SK-N-DZ (cell line): ENCODE measurements around the gene TAGLN3.
"Not testable (repeated sequence)": the region's sequence is repeated elsewhere in the genome, so short reads cannot be mapped to it uniquely, and the experiment has no call there.

Experiments
- DNase-seq: peaks from one replicate; pipeline ENCODE4 v3.0.0-alpha.2; 2015; ENCODE audit warnings: low spot score

The TAGLN3 gene

GRCh38 chr3:112007633-112008032, 8.9 kb downstream of the TAGLN3 start:
- no peak for DNase-seq

DNA sequence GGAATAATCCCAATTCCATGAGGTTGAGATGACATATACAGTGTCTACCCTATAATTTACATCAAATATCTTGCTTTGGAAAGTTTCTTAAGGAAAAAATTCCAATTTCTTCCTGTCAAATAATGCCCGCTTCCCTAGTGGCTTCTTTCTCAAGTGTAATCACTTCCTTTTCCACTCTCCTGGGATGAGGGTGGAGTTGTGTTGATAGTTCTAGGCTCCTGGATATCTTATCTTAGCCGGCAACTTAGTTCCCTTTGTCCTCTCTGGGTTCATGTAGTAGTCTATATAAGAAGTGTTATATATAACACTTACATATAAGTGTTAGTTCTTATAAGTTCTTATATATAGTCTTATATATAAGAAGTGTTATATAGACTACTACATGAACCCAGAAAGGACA, 10.9 kb downstream of the TAGLN3 start:
- no peak for DNase-seq

GRCh38 chr3:112010636-112011035, 11.9 kb downstream of the TAGLN3 start:
- DNase-seq = no peak

- DNase-seq = no peak
These were observed 12.7 kb downstream of the TAGLN3 start for GRCh38 chr3:112011376-112011940.

GRCh38 chr3:112012205-112012992, 13.7 kb downstream of the TAGLN3 start:
- DNase-seq = no peak

DNA sequence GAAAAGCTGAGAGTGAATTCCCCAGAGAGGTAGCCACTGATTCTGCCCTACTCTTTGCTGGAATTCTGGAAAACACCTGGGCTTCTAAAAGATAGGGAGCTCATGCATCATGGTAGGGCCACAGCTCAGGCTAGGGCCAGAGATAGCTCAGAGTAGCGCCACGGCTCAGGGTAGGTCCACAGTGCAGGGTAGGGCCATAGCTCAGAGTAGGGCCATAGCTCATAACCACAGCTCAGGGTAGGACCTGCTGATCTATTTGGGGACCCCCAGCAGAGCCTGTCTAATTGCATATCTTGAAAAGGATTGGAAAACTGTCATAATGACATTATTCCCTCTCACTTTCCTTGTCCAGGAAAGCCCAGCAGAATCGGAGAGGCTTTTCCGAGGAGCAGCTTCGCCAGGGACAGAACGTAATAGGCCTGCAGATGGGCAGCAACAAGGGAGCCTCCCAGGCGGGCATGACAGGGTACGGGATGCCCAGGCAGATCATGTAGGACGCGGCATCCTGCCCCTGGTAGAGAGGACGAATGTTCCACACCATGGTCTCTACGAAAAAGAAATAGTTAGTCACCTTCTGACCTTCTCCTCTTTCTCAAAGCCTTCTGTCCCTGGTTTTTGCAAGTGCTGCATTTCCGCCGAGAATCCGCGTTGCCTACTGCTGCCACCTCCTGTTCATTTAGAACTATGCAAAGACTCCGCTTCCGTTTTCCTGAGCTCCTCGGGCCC, 14.5 kb downstream of the TAGLN3 start:
- no peak for DNase-seq

GRCh38 chr3:112013784-112014143, 15.0 kb downstream of the TAGLN3 start:
- no peak for DNase-seq

DNA sequence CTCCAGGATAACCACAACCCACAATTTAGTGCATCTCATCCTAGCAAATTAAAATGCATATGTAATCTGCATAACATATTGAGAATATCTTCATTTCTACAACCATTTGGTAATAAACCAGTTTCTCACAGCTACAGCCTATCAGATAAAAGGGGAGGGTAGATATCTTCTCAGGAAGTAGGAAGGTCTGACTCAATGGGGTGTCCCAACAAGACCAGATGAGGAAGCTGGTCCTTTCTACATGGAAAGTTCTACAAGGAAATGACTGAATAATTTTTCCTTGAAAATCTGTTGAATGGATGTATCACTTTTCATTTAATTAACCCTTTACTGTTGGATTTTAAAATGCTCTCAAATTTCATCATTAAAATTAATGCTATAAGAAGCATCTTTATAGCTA, 18.4 kb downstream of the TAGLN3 start:
- no peak for DNase-seq

GRCh38 chr3:112018712-112019111, 20.0 kb downstream of the TAGLN3 start:
- DNase-seq = no peak

DNA sequence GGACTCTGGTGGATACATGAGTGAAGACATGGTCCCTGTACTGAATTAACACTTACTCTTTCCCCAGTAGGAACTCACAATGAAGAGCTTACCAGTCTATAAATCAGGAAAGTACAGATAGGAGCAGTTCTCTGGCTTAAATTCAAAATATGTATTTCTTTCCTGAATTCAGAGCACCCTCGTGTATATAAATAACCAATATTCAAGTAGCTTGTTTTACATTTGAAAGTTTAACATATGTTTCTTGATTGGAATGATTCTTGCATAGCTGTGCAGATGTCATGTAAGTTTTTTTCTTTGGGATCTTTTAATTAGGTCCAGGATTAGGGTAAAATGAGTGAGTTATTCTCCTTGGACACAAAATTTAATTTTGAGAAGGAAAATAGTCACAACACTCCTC, 21.0 kb downstream of the TAGLN3 start:
- no peak for DNase-seq

- no peak for DNase-seq
These were observed 22.0 kb downstream of the TAGLN3 start for GRCh38 chr3:112020674-112021085.

DNA sequence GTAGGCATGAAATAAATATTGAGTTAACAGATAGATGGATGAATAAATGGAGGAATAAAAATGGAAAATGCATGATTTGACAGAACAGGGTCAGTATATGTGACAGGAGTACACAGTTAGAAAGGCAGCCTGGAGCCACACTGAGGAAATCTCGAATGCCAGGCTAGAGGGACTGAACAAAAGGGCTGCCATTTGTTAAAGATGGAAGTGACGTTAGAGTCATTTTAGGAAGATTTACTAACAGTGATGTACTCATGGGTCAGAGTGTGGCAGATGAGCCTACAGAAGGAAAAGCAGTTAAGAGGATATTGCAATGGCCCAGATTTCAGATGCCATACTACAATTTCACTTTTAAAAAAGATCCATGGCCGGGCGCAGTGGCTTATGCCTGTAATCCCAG, 28.4 kb downstream of the TAGLN3 start:
- no peak for DNase-seq

DNA sequence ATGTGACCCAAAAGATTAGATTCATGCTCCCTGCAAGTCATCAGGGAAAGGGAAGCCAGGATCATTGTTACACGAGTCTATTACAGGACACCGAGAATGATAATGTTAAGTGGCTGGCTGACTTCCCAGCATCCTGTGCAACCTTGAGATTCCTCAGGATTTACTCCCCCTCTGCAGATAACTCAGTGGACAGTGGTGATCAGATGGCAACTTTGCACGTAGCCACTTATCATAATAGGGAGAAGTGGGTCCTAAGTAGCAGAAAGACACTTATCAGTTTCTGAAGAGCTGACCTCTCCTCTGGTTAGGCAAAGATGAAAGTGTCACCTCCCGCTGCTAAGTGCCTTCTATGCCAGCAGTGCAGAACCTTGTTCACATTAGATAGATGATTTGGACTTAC, 29.1 kb downstream of the TAGLN3 start:
- DNase-seq = peak; percentile 11

GRCh38 chr3:112030901-112031300, 32.2 kb downstream of the TAGLN3 start:
- DNase-seq = no peak

DNA sequence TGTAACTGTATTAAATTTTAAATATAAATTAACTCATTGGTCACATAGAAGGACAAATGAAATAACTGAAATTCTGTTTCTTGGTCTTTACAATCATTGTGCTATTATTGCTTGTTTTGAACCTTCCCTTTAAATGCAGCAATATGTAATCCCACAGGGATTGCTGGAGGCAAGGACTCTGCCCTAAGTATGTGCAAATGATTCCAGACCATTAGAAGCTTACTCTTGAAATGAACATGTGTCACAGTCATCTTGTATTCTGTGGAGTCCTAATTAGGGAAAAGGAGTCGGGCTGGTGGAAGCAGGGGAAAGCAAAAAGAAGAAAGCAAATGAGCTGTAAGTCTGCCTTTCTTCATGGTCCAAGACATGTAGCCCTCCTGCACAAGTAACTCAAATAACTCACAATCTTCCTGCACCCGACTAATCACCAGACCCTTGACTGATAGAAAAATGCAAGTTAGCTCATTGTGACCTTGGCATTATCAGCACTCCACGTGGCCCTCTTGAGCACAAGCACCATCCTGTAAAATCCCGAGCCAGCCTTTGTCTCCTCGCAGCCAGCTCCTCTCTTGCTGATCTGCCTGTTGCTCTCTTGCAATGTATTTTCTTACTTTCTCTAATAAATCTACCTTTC, 33.5 kb downstream of the TAGLN3 start:
- DNase-seq = no peak

- no peak for DNase-seq
These were observed 35.7 kb downstream of the TAGLN3 start, which contains the start of gene TMPRSS7 for GRCh38 chr3:112034436-112034835. TSS of gene TMPRSS7 (plus strand) at chr3:112034736. CDS start at chr3:112034846, 110 bp downstream.

- no peak for DNase-seq
These were observed 36.5 kb downstream of the TAGLN3 start for GRCh38 chr3:112035241-112035640.

DNA sequence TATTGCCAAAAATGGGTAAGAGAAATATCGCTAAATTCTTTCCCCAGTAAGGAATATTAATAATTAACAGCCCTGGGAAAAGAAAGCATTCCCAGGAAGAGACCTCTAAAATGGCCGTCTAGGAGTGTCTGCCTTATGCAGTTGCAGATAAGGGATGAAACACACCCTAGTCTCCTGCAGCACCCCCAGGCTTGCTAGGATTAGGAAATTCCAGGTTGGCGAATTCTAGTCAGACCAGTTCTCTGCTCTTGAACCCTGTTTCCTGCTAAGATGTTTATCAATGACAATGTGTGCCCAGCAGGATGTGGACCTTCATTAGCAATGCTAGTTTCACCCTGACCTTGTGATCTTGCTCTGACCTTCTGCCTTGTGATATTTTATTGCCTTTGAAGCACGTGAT, 38.5 kb downstream of the TAGLN3 start:
- DNase-seq = not testable (repeated sequence)

DNA sequence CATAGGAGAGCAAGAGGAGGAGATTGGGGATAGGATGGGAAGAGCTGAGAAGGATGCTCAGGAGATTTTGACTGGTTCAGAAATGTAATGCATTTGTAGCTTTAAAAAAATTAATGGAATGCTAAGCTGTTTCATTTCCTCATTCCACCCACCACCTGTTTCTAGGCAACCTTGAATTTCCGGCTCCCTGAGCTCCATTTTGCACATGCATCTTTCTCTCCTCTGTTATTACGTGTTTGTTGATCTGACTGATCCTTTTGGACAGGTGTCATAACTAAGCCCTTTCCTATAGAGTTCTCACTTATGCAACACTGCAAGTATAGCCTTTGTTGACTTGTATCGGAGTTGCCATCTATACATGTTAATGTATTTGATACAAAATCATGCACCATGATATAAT, 40.1 kb downstream of the TAGLN3 start:
- DNase-seq = no peak

DNA sequence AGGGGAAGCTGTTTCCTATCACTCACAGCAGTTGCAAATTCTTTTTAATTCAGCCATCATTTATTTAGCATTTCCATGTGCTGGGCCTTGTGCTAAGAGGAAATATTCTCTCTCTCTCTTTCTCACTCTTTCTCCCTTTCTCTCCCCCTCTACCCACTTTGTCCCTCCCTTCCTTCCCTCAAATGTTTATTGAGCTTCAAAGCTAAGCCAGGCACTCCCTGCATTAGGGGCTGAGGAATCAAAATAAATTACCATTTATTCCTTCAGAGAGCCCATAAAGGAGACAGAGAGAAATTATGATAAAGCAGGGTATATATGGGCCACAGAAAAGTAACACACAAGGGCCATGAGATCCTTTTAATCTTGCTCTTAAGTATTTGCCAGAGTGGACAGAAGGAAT, 42.6 kb downstream of the TAGLN3 start:
- DNase-seq = no peak

DNA sequence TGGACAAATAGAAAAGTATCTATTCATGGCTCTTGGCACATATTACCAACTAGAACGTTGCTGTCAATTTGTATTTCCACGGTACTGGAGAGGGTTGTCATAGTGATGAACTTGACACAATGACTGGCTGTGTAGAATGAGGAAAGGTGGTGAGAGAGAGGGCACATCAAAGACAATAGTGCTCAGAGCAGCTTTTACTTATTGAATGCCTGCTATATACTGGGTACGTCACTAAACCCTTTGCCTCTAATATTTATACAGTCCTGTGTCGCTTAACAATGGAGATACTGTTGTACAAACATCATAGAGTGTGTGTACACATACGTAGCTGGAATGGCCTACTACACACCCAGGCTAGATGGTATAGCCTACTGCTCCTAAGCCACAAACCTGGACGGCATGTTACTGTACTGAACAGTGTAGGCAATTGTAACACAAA, 44.1 kb downstream of the TAGLN3 start:
- DNase-seq = no peak

- peak; percentile 77 for DNase-seq
These were observed 45.0 kb downstream of the TAGLN3 start for GRCh38 chr3:112043621-112044201.
